HG03025 (cell line): Measurements from ENCODE around the gene ZBTB45.

ENCODE experiments used
- ATAC-seq: cut with Tn5 transposase; IDR thresholded peaks from one replicate; pipeline ENCODE4 v1.9.1; 2021; ENCODE audit warnings: mild to moderate bottlenecking, moderate library complexity; ENCODE audit not compliant: unreplicated experiment, low FRiP score

ZBTB45 gene

GRCh38 chr19:58519355-58520256 is at the start of gene ZBTB45:
TSS of gene ZBTB45 (minus strand) at chr19:58519810. CDS start at chr19:58517673, 2,137 bp downstream.
- peak; percentile 63 for ATAC-seq

- no peak for ATAC-seq
Measured at GRCh38 chr19:58568453-58569130, 49.0 kb upstream of the ZBTB45 start.

- no peak for ATAC-seq
Measured at GRCh38 chr19:58566989-58567388, 47.4 kb upstream of the ZBTB45 start.

GRCh38 chr19:58563823-58564222 is 44.2 kb upstream of the ZBTB45 start:
- no peak for ATAC-seq

GRCh38 chr19:58563034-58563573 is 43.5 kb upstream of the ZBTB45 start:
- no peak for ATAC-seq

- ATAC-seq: no peak
Measured at GRCh38 chr19:58562122-58563033, 42.8 kb upstream of the ZBTB45 start.

- no peak for ATAC-seq
Measured at GRCh38 chr19:58561373-58562121, 41.9 kb upstream of the ZBTB45 start.

GRCh38 chr19:58560921-58561320 is 41.3 kb upstream of the ZBTB45 start:
- ATAC-seq: no peak

- ATAC-seq: no peak
Measured at GRCh38 chr19:58560007-58560887, 40.6 kb upstream of the ZBTB45 start.

- ATAC-seq: no peak
Measured at GRCh38 chr19:58559275-58560006, 39.8 kb upstream of the ZBTB45 start.

- peak; percentile 52 for ATAC-seq
Measured at GRCh38 chr19:58558623-58559274, 39.1 kb upstream of the ZBTB45 start.

GRCh38 chr19:58558066-58558622 is 38.5 kb upstream of the ZBTB45 start, which contains the start of gene UBE2M:
TSS of gene UBE2M (minus strand) at chr19:58558611. CDS start at chr19:58558381, 230 bp downstream.
- ATAC-seq: no peak

GRCh38 chr19:58557221-58558065 is 37.8 kb upstream of the ZBTB45 start:
- no peak for ATAC-seq

- ATAC-seq: no peak
Measured at GRCh38 chr19:58556622-58557220, 37.1 kb upstream of the ZBTB45 start.

- no peak for ATAC-seq
Measured at GRCh38 chr19:58555920-58556621, 36.5 kb upstream of the ZBTB45 start.
